HepG2 (cell line): ENCODE measurements around the gene RSPRY1. TPM values are rescaled to one million over a fixed set of nuclear protein-coding genes. Genes with fewer than 3 reads are reported as not detected.

ENCODE experiments used
- ADNP ChIP-seq: sonication (generic); formaldehyde crosslinking; IDR thresholded peaks from 2 replicates; pipeline ENCODE4 v1.4.0; 2020; ENCODE audit warnings: missing genetic modification reagents
- BRF2 ChIP-seq: sonication (generic); formaldehyde crosslinking; IDR thresholded peaks from 2 replicates; pipeline ENCODE4 v1.8.1; 2022; ENCODE audit warnings: mild to moderate bottlenecking, missing genetic modification reagents
- IKZF5 ChIP-seq: IDR thresholded peaks from 2 replicates; pipeline ENCODE4 v1.6.1; 2018; ENCODE audit warnings: missing genetic modification reagents, mild to moderate bottlenecking, missing compliant biosample characterization
- MIER2 ChIP-seq: IDR thresholded peaks from 2 replicates; pipeline ENCODE4 v1.6.1; 2016; ENCODE audit warnings: missing biosample characterization, missing genetic modification reagents
- MYPOP ChIP-seq: sonication (generic); formaldehyde crosslinking; IDR thresholded peaks from 2 replicates; pipeline ENCODE4 v1.8.1; 2023; ENCODE audit warnings: mild to moderate bottlenecking, moderate library complexity, missing genetic modification reagents
- SIN3A ChIP-seq: IDR thresholded peaks from 2 replicates; pipeline ENCODE4 v1.6.1; 2011; ENCODE audit warnings: low read depth, mild to moderate bottlenecking, control low read depth, low read length, borderline replicate concordance
- SIN3B ChIP-seq: fragments of 150-350 bp; IDR thresholded peaks from 2 replicates; pipeline ENCODE4 v1.6.1; 2014; ENCODE audit warnings: low read length
- SNAPC2 ChIP-seq: sonication (generic); formaldehyde crosslinking; IDR thresholded peaks from 2 replicates; pipeline ENCODE4 v1.8.1; 2022; ENCODE audit warnings: mild to moderate bottlenecking, missing genetic modification reagents
- SP1 ChIP-seq, 2 experiments: fragments of 450-650 bp in 1 of 2; sonication (generic) in 1 of 2; formaldehyde crosslinking in 1 of 2; IDR thresholded peaks; 2 replicates each; pipeline versions ENCODE4 v1.4.0 to v1.6.1; 2016 to 2020; ENCODE audit warnings: missing genetic modification reagents in 1 of 2
- SP140L ChIP-seq: sonication (generic); formaldehyde crosslinking; IDR thresholded peaks from 2 replicates; pipeline ENCODE4 v1.4.0; 2020; ENCODE audit warnings: missing genetic modification reagents, borderline replicate concordance
- SRSF9 ChIP-seq: fragments of 200-400 bp; formaldehyde crosslinking; IDR thresholded peaks from 2 replicates; pipeline ENCODE4 v1.6.1; 2018; ENCODE audit warnings: borderline replicate concordance, mild to moderate bottlenecking, low read depth, low read length; ENCODE audit not compliant: insufficient read depth, poor library complexity, severe bottlenecking
- SSRP1 ChIP-seq: IDR thresholded peaks from 2 replicates; pipeline ENCODE4 v1.6.1; 2016; ENCODE audit warnings: control low read depth
- XRCC5 ChIP-seq: fragments of 200-400 bp; formaldehyde crosslinking; optimal IDR thresholded peaks from 2 replicates; pipeline ENCODE3; 2017; ENCODE audit warnings: mild to moderate bottlenecking, low read length
- ZBTB7B ChIP-seq: sonication (generic); formaldehyde crosslinking; IDR thresholded peaks from 2 replicates; pipeline ENCODE4 v1.4.0; 2020; ENCODE audit warnings: missing genetic modification reagents
- ZFP91 ChIP-seq: sonication (generic); formaldehyde crosslinking; IDR thresholded peaks from 2 replicates; pipeline ENCODE4 v1.9.0; 2022; ENCODE audit warnings: missing genetic modification reagents, mild to moderate bottlenecking, borderline replicate concordance
- ZGPAT ChIP-seq: IDR thresholded peaks from 2 replicates; pipeline ENCODE4 v1.6.1; 2016; ENCODE audit warnings: mild to moderate bottlenecking
- ZMAT3 ChIP-seq: sonication (generic); formaldehyde crosslinking; conservative IDR thresholded peaks from 2 replicates; pipeline ENCODE4 v1.7.0; 2021; ENCODE audit warnings: missing genetic modification reagents
- ZNF10 ChIP-seq: sonication (generic); formaldehyde crosslinking; IDR thresholded peaks from 2 replicates; pipeline ENCODE4 v1.4.0; 2020; ENCODE audit warnings: mild to moderate bottlenecking, low read depth, missing genetic modification reagents, borderline replicate concordance
- ZNF343 ChIP-seq: sonication (generic); formaldehyde crosslinking; IDR thresholded peaks from 2 replicates; pipeline ENCODE4 v1.4.0; 2020; ENCODE audit warnings: mild to moderate bottlenecking, missing genetic modification reagents
- ZNF451 ChIP-seq: sonication (generic); formaldehyde crosslinking; IDR thresholded peaks from 2 replicates; pipeline ENCODE4 v1.5.0; 2020; ENCODE audit warnings: mild to moderate bottlenecking, missing genetic modification reagents
- ZNF563 ChIP-seq: sonication (generic); formaldehyde crosslinking; IDR thresholded peaks from 2 replicates; pipeline ENCODE4 v1.8.0; 2022; ENCODE audit warnings: mild to moderate bottlenecking, moderate library complexity, missing genetic modification reagents
- ZNF572 ChIP-seq: sonication (generic); formaldehyde crosslinking; IDR thresholded peaks from 2 replicates; pipeline ENCODE4 v1.5.1; 2020; ENCODE audit warnings: mild to moderate bottlenecking, missing genetic modification reagents
- ZNF768 ChIP-seq: sonication (generic); formaldehyde crosslinking; IDR thresholded peaks from 2 replicates; pipeline ENCODE4 v1.4.0; 2020; ENCODE audit warnings: missing genetic modification reagents
- ZNF773 ChIP-seq: sonication (generic); formaldehyde crosslinking; IDR thresholded peaks from 2 replicates; pipeline ENCODE4 v1.4.0; 2020; ENCODE audit warnings: missing genetic modification reagents, borderline replicate concordance
- ZNF839 ChIP-seq: sonication (generic); formaldehyde crosslinking; IDR thresholded peaks from 2 replicates; pipeline ENCODE4 v1.4.0; 2020; ENCODE audit warnings: missing genetic modification reagents, mild to moderate bottlenecking, borderline replicate concordance
- ZNF850 ChIP-seq: sonication (generic); formaldehyde crosslinking; conservative IDR thresholded peaks from 2 replicates; pipeline ENCODE4 v1.9.0; 2021; ENCODE audit warnings: mild to moderate bottlenecking, missing genetic modification reagents
- polyA plus RNA-seq, 8 experiments: library from polyadenylated mRNA; depleted of rRNA in 3 of 8; stranded (reverse) in 7 of 8; unstranded in 1 of 8; fragments of >200 nt; fragmentation: Illumina TruSeq in 4 of 8; extraction: Trizol in 4 of 8; gene quantifications; 2 replicates each; pipeline versions ENCODE4 v1.2.1 to v1.2.3, GENCODE V29; 2011 to 2016; ENCODE audit warnings: low read depth in 4 of 8, missing spikeins in 1 of 8, mixed read lengths in 1 of 8; ENCODE audit not compliant: insufficient read depth in 1 of 8
- total RNA-seq, 5 experiments: library from RNA; depleted of rRNA; stranded (reverse); fragments of >200 nt; fragmentation: Illumina TruSeq; extraction: Trizol; gene quantifications; 2 replicates each; pipeline ENCODE4 v1.2.3, GENCODE V29; 2016; ENCODE audit warnings: low read depth in 1 of 5

The RSPRY1 gene
- total and polyA plus RNA-seq, 2 of the 13 experiments (the other 11 are each of a cell fraction or from before 2014, with no cell fraction given), result 53.4 to 61.0 TPM

GRCh38 chr16:57194512-57194911, 8.4 kb downstream of the RSPRY1 start (continued):
- TF ChIP-seq SIN3A (no peak), ZGPAT (CRISPR knock-in tag) (peak; percentile 82; the same call in 1 of the 2 replicates), SIN3B (no peak), ZNF10 (no peak), ZNF563 (CRISPR knock-in tag) (no peak), ZBTB7B (CRISPR knock-in tag) (no peak), SSRP1 (CRISPR knock-in tag) (no peak), BRF2 (CRISPR knock-in tag) (no peak), ZFP91 (CRISPR knock-in tag) (no peak), IKZF5 (CRISPR knock-in tag) (peak; percentile 47; the same call in 1 of the 2 replicates), ZNF773 (CRISPR knock-in tag) (no peak), SP140L (CRISPR knock-in tag) (no peak), MYPOP (0 out of 2 replicates have a peak, but pooled peaks have one; percentile 12), XRCC5 (no peak), ZNF572 (CRISPR knock-in tag) (no peak), SP1 (IDR thresholded peaks at IDR 0.05) (no peak), SP1 (CRISPR knock-in tag; IDR thresholded peaks at IDR 0.05) (no peak), SNAPC2 (CRISPR knock-in tag) (peak; percentile 56; the same call in 1 of the 2 replicates), ADNP (CRISPR knock-in tag) (no peak), ZMAT3 (CRISPR knock-in tag) (no peak), MIER2 (CRISPR knock-in tag) (0 out of 2 replicates have a peak, but pooled peaks have one; percentile 69), ZNF768 (CRISPR knock-in tag) (no peak), ZNF850 (CRISPR knock-in tag) (no peak), ZNF343 (CRISPR knock-in tag) (no peak), ZNF451 (CRISPR knock-in tag) (no peak), SRSF9 (no peak), ZNF839 (CRISPR knock-in tag) (no peak)
